Mesothelial cell of epicardium (in vitro differentiated cells): Measurements from ENCODE around the gene HEATR5A. TPM values are rescaled to one million over a fixed set of nuclear protein-coding genes. Genes with fewer than 3 reads are reported as not detected.

Experiments
- DNase-seq, 2 experiments: peaks; one replicate each; pipeline ENCODE4 v3.0.0; 2021; ENCODE audit warnings: low spot score in 2 of 2; ENCODE audit not compliant: unreplicated experiment in 2 of 2
- H3K27ac Mint-ChIP-seq: 2 replicates; pipeline ENCODE4 v1.8.0; 2021; ENCODE audit warnings: mixed read lengths
- H3K27me3 Mint-ChIP-seq: 2 replicates; pipeline ENCODE4 v1.8.0; 2021; ENCODE audit warnings: low read depth, mixed read lengths
- H3K36me3 Mint-ChIP-seq: 2 replicates; pipeline ENCODE4 v1.8.0; 2021; ENCODE audit warnings: mixed read lengths
- H3K4me1 Mint-ChIP-seq: 2 replicates; pipeline ENCODE4 v1.8.0; 2021; ENCODE audit warnings: mixed read lengths
- H3K4me3 Mint-ChIP-seq: 2 replicates; pipeline ENCODE4 v1.8.0; 2021; ENCODE audit warnings: mild to moderate bottlenecking, moderate library complexity, mixed read lengths
- H3K9me3 Mint-ChIP-seq: 2 replicates; pipeline ENCODE4 v1.8.0; 2021; ENCODE audit warnings: mixed read lengths
- CTCF ChIP-seq: fragments of 200-600 bp; sonication (generic); IDR thresholded peaks from one replicate; pipeline ENCODE4 v1.5.0; 2021; ENCODE audit warnings: antibody characterized with exemption; ENCODE audit not compliant: unreplicated experiment
- total RNA-seq: library from RNA; stranded (reverse); gene quantifications from 3 replicates; pipeline ENCODE4 v1.2.1, GENCODE V29; 2021

The HEATR5A gene
- total RNA-seq, 1 donor from 2014 or later, result 21.5 TPM

GRCh38 chr14:31357279-31357678, 63.1 kb downstream of the HEATR5A start:
- TF ChIP-seq CTCF, result no peak
- Mint-ChIP-seq H3K4me1 (peaks cover 2% of the 10 kb centered on the region), H3K36me3 (peaks cover 5% of the 10 kb centered on the region), H3K27ac (no peak overlapping the region), H3K9me3 (no peaks in the 10 kb centered on the region), H3K27me3 (no peaks in the 10 kb centered on the region), H3K4me3 (no peak overlapping the region)
- no peak for DNase-seq

- Mint-ChIP-seq H3K27ac (no peak overlapping the region), H3K27me3 (no peaks in the 10 kb centered on the region), H3K9me3 (no peaks in the 10 kb centered on the region), H3K36me3 (peaks cover 14% of the 10 kb centered on the region), H3K4me1 (no peaks in the 10 kb centered on the region), H3K4me3 (no peak overlapping the region)
- no peak for TF ChIP-seq CTCF
- no peak for DNase-seq
Measured at GRCh38 chr14:31346097-31346496, 74.3 kb downstream of the HEATR5A start.

- Mint-ChIP-seq H3K27me3 (no peaks in the 10 kb centered on the region), H3K36me3 (peaks cover 17% of the 10 kb centered on the region), H3K4me3 (no peak overlapping the region), H3K9me3 (no peaks in the 10 kb centered on the region), H3K27ac (no peak overlapping the region), H3K4me1 (no peaks in the 10 kb centered on the region)
- no peak for TF ChIP-seq CTCF
- no peak for DNase-seq
Measured at GRCh38 chr14:31341280-31341679, 79.1 kb downstream of the HEATR5A start.

GRCh38 chr14:31340297-31341063, 79.9 kb downstream of the HEATR5A start:
- Mint-ChIP-seq H3K27ac (no peak overlapping the region), H3K36me3 (peaks cover 17% of the 10 kb centered on the region), H3K4me3 (no peak overlapping the region), H3K4me1 (no peaks in the 10 kb centered on the region), H3K9me3 (no peaks in the 10 kb centered on the region), H3K27me3 (no peaks in the 10 kb centered on the region)
- TF ChIP-seq CTCF, result no peak
- DNase-seq, result no peak

GRCh38 chr14:31339743-31340142, 80.6 kb downstream of the HEATR5A start:
- Mint-ChIP-seq H3K4me3 (no peak overlapping the region), H3K9me3 (no peaks in the 10 kb centered on the region), H3K27ac (no peak overlapping the region), H3K36me3 (peaks cover 21% of the 10 kb centered on the region), H3K4me1 (no peaks in the 10 kb centered on the region), H3K27me3 (no peaks in the 10 kb centered on the region)
- TF ChIP-seq CTCF, result no peak
- DNase-seq, result no peak

GRCh38 chr14:31337331-31337730, 83.0 kb downstream of the HEATR5A start:
- H3K4me1 Mint-ChIP-seq, result no peaks in the 10 kb centered on the region
- no peak for TF ChIP-seq CTCF
- no peak overlapping the region for H3K4me3 Mint-ChIP-seq
- H3K27me3 Mint-ChIP-seq, result no peaks in the 10 kb centered on the region
- DNase-seq, result no peak
- H3K36me3 Mint-ChIP-seq, result peaks cover 22% of the 10 kb centered on the region
- H3K27ac Mint-ChIP-seq, result no peak overlapping the region
- H3K9me3 Mint-ChIP-seq, result peaks cover 7% of the 10 kb centered on the region
